ENCODE measurements around the gene ACSL3. TPM values are rescaled to one million over a fixed set of nuclear protein-coding genes. Genes with fewer than 3 reads are reported as not detected.

ACSL3 gene
- total RNA-seq, 1 donor from 2014 or later, result 41.2 TPM

- peaks cover 9% of the 10 kb centered on the region for H3K36me3 Mint-ChIP-seq (ENCODE audit: low read depth)
- POLR2A ChIA-PET, result no interaction called here
- TF ChIP-seq CTCF (IDR thresholded peaks at IDR 0.05), result no peak
- no peaks in the 10 kb centered on the region for H3K27me3 Mint-ChIP-seq
- no peak for DNase-seq
- intact Hi-C loops (cut with micrococcal nuclease), result loop anchor here (1.0 to 2.0 kb wide), 2 partner anchors 10 to 14 kb away; no protein-coding TSS in a partner anchor
- no peak overlapping the region for H3K27ac Mint-ChIP-seq
- no peak overlapping the region for H3K4me3 Mint-ChIP-seq
- no peaks in the 10 kb centered on the region for H3K9me3 Mint-ChIP-seq
- peaks cover 2% of the 10 kb centered on the region for H3K4me1 Mint-ChIP-seq
- ATAC-seq (ENCODE audit: low read depth), result no peak
- CTCF ChIA-PET, result no interaction called here
These were observed 26.3 kb downstream of the ACSL3 start for GRCh38 chr2:222887124-222887523.

GRCh38 chr2:222888716-222889115 lies 27.9 kb downstream of the ACSL3 start:
- intact Hi-C loops (cut with micrococcal nuclease), result no loop called here
- ATAC-seq (ENCODE audit: low read depth), result no peak
- CTCF ChIA-PET, result interaction anchor here (3.1 kb wide), 1 partner anchor 14 kb away, joined by 12 read pairs; no protein-coding TSS in a partner anchor
- no peak for DNase-seq
- Mint-ChIP-seq H3K4me1 (peaks cover 3% of the 10 kb centered on the region), H3K27ac (no peak overlapping the region), H3K36me3 (ENCODE audit: low read depth) (peaks cover 9% of the 10 kb centered on the region), H3K27me3 (no peaks in the 10 kb centered on the region), H3K9me3 (no peaks in the 10 kb centered on the region), H3K4me3 (no peak overlapping the region)
- POLR2A ChIA-PET, result no interaction called here
- no peak for TF ChIP-seq CTCF (IDR thresholded peaks at IDR 0.05)

- intact Hi-C loops (cut with micrococcal nuclease), result no loop called here
- H3K27ac Mint-ChIP-seq, result no peak overlapping the region
- peaks cover 10% of the 10 kb centered on the region for H3K4me1 Mint-ChIP-seq
- no peak for TF ChIP-seq CTCF (IDR thresholded peaks at IDR 0.05)
- H3K27me3 Mint-ChIP-seq, result no peaks in the 10 kb centered on the region
- DNase-seq, result no peak
- ChIA-PET CTCF (interaction anchor here (3.1 kb wide), 1 partner anchor 10 kb away, joined by 12 read pairs; no protein-coding TSS in a partner anchor), POLR2A (no interaction called here)
- H3K4me3 Mint-ChIP-seq, result no peak overlapping the region
- peaks cover 9% of the 10 kb centered on the region for H3K36me3 Mint-ChIP-seq (ENCODE audit: low read depth)
- ATAC-seq (ENCODE audit: low read depth), result no peak
- H3K9me3 Mint-ChIP-seq, result no peaks in the 10 kb centered on the region
These were observed 31.1 kb downstream of the ACSL3 start for GRCh38 chr2:222891890-222892289.

- H3K4me3 Mint-ChIP-seq, result no peak overlapping the region
- ATAC-seq (ENCODE audit: low read depth) (no peak), DNase-seq (no peak)
- H3K4me1 Mint-ChIP-seq, result peaks cover 10% of the 10 kb centered on the region
- no peaks in the 10 kb centered on the region for H3K27me3 Mint-ChIP-seq
- peaks cover 9% of the 10 kb centered on the region for H3K36me3 Mint-ChIP-seq (ENCODE audit: low read depth)
- POLR2A ChIA-PET, result interaction anchor here (0.6 kb wide), 1 partner anchor 12 kb away, joined by 3 read pairs; no protein-coding TSS in a partner anchor
- no peak overlapping the region for H3K27ac Mint-ChIP-seq
- CTCF ChIA-PET, result no interaction called here
- intact Hi-C loops (cut with micrococcal nuclease), result no loop called here
- no peak for TF ChIP-seq CTCF (IDR thresholded peaks at IDR 0.05)
- H3K9me3 Mint-ChIP-seq, result no peaks in the 10 kb centered on the region
These were observed 31.5 kb downstream of the ACSL3 start for GRCh38 chr2:222892321-222892720.

- Mint-ChIP-seq H3K27me3 (no peaks in the 10 kb centered on the region), H3K4me1 (peaks cover 10% of the 10 kb centered on the region), H3K9me3 (no peaks in the 10 kb centered on the region), H3K27ac (no peak overlapping the region), H3K4me3 (no peak overlapping the region), H3K36me3 (ENCODE audit: low read depth) (peaks cover 9% of the 10 kb centered on the region)
- CTCF ChIA-PET, result no interaction called here
- ATAC-seq (ENCODE audit: low read depth) (no peak), DNase-seq (no peak)
- POLR2A ChIA-PET, result interaction anchor here (0.6 kb wide), 1 partner anchor 12 kb away, joined by 3 read pairs; no protein-coding TSS in a partner anchor
- intact Hi-C loops (cut with micrococcal nuclease), result no loop called here
- no peak for TF ChIP-seq CTCF (IDR thresholded peaks at IDR 0.05)
These were observed 31.9 kb downstream of the ACSL3 start for GRCh38 chr2:222892761-222893160.
